AG09319 (cell line): ENCODE measurements around the gene SUN3.

ENCODE experiments used
- DNase-seq: peaks from one replicate; pipeline ENCODE4 v3.0.0-alpha.2; 2010; ENCODE audit warnings: low read depth; ENCODE audit errors: extremely low read depth
- CTCF ChIP-seq: IDR thresholded peaks from 2 replicates; pipeline ENCODE4 v1.5.1; 2011; ENCODE audit warnings: low read depth, mild to moderate bottlenecking, inconsistent platforms, low read length, moderate library complexity

SUN3 gene

GRCh38 chr7:48058990-48059389, 30.1 kb upstream of the SUN3 start:
- TF ChIP-seq CTCF, result no peak
- DNase-seq, result no peak

GRCh38 chr7:48053736-48054135, 24.8 kb upstream of the SUN3 start:
- no peak for TF ChIP-seq CTCF
- no peak for DNase-seq

GRCh38 chr7:48052748-48053147, 23.8 kb upstream of the SUN3 start:
- no peak for DNase-seq
- TF ChIP-seq CTCF, result no peak

- TF ChIP-seq CTCF, result no peak
- DNase-seq, result no peak
These were observed 20.9 kb upstream of the SUN3 start for GRCh38 chr7:48049850-48050249.

GRCh38 chr7:48048113-48048512, 19.2 kb upstream of the SUN3 start:
- DNase-seq, result no peak
- no peak for TF ChIP-seq CTCF

GRCh38 chr7:48046458-48046857, 17.6 kb upstream of the SUN3 start:
- TF ChIP-seq CTCF, result no peak

GRCh38 chr7:48045195-48045765, 16.4 kb upstream of the SUN3 start:
- no peak for TF ChIP-seq CTCF

More at GRCh38 chr7:48046458-48046857, 17.6 kb upstream of the SUN3 start:
- no peak for DNase-seq

More at GRCh38 chr7:48045195-48045765, 16.4 kb upstream of the SUN3 start:
- no peak for DNase-seq
